NCI-H1417 treated with DMSO at 0.1 percent for 48 hours (cell line): ENCODE measurements around the gene SORBS2.

Experiments used
- DNase-seq: peaks from one replicate; lab custom pipeline; 2025; lab: John Stamatoyannopoulos, UW

SORBS2 gene

DNA sequence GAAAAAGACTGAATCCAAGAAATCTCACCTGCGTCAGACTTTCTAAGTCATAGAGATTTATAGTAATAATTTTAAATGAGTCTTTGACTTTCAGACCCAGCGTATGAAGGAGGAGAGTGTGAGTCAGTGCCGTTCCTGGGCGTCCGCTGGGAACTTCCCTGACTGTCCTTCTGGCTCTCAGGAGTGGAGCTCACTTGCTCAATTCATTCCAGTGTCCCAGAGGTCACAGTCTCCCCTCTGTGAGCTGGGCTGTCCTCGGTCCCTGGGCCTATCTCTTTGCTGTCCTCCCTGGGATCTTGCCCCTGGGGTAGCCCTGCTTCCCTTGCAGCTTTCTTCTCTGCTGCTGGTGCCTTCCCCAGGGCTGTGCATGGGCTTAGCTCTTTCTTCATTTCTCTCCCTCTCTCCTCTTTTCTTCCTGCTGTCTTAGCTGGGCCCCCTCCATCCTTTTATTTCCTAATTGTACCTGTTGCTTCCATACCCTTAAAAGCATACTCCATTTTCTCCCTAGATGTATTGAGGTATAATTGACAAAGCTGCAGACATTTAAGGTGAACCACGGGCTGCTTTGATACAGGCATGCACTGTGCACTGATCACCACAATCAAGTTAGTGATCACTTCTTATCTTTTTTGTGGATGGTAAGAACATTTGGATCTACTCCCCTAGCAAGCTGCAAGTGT lies 11.6 kb downstream of the SORBS2 start:
- no peak for DNase-seq

DNA sequence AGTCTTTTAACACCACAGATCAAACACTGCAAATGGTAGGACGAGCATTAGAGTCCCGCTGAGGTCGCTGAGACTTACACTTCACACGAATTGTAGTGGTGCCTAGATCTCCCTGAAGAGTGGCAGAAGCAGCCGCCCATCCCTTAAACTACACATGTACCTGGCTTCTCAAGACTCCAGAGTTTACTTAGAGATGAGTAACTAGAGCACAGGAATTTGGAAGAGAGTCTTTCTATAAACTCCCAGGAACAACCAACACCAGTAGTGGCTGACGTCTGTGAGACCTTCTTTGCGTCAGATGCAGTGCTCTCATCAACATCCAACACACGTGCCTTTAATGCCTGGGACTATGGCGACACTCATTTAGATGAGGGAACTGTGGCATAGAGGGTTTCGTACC lies 12.6 kb downstream of the SORBS2 start:
- DNase-seq: no peak

DNA sequence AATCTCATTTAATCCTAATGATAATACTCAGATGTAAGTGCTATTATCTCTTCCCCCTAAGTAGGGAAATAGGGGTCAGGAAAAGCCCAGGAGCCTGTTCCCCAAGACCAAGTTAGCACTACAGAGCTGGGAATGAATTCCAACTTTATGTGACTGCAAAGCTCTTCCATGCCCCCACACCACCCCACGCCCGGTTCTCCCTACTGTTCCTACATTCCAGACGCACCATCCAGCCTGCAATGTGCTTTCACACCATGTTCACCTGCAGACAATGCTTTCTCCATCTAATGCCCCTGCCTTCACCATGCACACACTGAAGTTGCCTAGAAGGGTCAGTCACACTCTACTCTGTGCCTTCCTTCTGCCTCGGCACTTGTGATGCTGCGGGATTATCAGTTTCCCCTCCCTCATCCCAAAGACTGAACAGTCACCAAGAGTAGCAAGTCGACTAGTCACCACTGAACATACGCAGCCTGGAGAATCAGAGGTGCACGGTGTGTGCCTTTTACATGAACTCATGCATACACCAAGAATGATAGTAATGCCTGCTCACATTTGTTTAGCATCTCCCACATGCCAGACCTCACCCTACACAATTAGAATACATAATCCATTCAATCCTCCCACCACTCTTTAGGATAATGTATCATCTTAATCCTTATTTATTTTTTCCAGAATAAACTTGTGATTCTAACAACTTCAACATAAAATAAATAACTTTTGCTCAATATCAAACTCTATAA lies 14.2 kb downstream of the SORBS2 start:
- no peak for DNase-seq

DNA sequence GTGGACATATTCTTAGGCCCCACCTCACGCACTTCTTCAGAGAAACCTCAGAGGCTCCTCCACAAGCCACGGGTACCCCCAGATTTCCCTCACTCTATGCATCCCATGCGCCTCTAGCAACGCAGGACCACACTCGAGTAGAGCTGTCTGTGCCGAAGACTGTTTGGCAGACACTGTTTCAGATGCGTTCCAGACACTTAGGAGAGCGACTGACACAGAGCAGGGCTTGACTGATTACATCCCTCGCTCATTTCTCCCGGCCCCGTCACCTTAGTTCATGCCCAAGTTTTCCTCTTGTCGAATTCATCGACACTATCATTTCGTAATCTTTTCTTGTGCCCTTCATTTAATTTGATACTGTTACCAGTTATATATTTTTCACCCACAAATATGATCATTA lies 15.0 kb downstream of the SORBS2 start:
- no peak for DNase-seq

DNA sequence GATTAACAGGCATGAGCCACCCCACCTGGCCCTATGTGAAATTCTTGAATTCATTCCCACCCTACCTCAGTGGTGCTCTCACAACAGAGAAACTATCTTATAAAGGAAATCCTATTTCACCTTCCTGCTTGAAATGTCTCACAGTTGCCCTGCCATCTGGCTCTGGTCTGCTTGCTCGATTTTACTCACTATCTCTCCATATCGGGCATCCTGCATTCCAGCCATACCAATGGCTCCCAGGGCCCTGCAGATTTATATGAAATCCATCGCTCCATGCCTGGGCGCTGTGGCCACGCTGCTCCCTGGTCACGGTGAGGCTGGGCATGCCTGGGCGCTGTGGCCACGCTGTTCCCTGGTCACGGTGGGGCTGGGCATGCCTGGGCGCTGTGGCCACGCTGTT lies 15.8 kb downstream of the SORBS2 start:
- no peak for DNase-seq

DNA sequence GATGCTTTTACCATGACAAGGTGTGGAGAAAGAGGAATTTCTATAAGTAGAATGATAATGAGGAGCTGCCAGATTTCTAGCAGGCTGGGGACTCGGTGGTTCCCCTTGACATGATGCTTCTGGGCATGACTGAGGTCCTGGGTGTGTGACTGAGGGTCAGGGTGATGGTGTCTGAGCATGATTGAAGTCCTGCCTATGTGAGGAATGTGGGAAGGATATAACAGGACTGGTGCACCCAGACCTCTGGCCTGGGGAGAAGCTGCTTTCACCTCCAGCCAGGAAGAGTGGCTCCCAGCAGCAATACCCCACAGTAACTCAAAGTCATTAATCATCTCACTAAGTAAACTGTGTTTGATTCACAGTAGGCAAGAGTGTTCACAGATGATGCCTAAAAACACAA lies 17.4 kb downstream of the SORBS2 start:
- no peak for DNase-seq

DNA sequence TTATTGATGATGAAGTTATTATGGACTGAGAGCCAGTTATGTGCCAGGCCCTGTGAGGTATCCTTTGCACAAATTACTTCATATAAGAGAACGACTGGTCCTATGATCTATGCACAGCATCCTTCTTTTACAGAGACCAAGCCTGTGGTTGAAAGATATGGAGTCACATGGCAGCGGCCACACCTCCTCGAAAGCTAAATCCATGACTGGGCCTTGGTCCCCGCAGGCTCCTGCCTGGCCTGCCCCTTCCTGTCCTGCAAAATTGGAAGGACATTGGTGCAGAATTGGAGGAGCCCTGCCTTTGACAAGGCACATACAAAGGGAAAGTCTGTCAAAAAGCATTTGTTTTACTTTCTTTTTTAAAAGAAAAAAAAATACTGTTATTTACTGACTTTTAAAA lies 18.3 kb downstream of the SORBS2 start:
- no peak for DNase-seq

DNA sequence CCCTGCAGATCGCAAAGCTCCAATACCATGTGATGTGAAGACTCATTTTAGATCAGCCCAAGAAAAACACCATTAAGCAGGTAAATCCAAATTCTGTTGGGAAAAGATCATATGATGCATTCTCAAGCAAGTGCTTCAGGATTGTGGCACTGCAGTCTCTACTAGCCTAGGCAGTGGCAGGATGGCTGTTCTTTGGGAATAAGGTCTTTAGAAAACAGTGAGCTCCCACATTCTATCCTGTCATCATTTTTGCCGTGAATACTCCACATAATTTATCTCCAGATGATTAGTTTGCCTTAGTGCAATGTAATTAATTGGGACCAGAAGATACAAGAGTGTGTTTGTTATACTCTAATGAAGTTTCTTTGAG lies 18.9 kb downstream of the SORBS2 start:
- DNase-seq: no peak

DNA sequence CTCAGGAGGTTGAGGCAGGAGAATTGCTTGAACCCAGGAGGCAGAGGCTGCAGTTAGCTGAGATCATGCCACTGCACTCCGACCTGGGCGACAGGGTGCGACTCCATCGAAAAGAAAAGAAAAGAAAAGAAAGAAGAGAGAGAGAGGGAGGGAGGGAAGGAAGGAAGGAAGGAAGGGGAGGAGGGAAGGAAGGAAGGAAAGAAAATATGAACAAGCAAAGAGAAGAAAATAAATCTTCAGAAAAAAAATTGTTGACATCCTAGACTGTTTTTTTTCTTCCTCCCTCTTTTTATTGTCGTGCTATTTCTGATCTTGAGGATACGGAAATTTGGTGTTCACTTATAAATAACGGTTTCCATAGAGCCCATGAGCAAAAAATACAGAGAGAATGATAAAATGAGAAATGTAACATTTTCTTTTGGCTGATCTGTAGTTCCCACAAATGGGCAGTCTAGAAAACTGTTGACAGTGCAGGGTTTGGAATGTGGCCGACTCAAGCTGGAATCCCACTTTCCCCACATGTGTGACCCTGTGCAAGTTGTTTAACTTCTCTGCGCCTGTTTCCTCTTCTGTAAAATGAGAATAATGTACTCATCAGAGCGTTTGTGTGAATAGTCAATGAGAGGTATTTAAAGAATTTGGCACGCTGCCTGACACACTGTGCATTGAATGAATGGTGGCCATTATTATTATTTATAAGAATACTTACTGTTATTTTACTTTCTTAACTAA lies 19.4 kb downstream of the SORBS2 start:
- no peak for DNase-seq

DNA sequence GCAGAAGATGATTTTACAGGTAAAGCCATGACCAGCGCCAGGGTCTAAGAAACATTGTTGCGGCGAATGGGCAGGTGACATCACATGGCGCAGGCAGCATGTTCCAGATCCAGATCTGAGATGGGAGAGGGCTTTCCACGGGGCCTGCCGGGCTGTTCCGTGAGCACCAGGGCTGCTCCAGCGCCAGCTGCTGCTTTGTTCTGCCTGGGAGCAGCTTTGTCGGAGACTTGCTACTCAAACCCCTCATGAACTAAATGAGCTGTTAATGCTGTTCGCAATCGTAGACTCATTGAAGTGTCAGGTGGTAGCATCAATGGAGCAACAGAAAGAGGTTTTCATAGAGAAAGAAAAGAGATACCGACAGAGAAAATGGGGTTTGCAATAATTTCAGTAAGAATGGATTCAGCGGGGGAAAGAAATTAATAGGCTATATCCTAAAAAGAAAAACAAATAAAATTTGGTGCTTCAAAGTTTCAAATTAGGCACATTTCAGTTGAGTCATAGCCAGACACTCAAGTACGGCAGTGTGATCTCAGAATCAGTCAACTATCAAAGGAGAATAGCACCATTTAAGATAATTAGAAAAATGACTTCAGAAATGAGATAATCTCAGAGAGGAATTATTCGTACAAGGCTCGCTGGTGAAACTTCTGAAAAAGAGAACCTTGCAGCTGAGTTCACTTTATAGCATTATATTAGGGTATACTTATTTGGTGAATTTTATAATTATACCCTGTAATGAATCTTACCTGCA lies 23.9 kb downstream of the SORBS2 start:
- DNase-seq: no peak

DNA sequence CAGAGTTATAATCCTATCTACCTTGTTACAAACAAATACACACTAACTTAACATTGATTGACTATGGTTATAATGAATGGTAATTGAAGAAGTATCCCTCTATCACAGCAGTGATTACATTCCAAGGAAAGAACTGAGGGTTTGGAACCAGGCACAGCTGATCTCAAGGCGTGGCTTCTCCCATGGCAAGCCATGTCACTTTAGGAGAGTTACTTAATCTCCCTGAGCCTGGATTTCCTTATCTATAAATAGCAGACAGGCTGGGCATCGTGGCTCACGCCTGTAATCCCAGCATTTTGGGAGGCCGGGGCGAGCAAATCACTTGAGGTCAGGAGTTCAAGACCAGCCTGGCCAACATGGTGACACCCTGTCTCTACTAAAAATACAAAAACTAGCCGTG lies 25.6 kb downstream of the SORBS2 start:
- no peak for DNase-seq

DNA sequence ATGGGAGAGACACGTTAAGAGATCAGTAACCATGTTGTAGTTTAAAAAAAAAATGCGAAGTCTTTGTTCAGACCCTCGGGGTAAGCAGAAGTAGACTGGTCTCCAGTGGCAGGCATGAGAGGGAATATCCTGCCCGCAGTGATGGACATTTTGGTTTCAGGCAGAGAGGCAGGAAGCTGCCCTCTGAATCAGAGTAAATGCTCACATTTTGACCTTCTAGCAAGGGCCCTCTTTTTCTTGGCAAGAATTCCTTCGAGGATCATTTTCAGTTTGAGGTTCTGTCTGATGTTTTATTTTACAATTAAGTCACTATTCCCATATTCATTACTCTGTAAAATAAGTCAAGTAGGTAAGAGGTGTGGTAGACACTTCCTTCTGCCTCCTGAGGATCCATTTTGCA lies 28.4 kb downstream of the SORBS2 start:
- no peak for DNase-seq

DNA sequence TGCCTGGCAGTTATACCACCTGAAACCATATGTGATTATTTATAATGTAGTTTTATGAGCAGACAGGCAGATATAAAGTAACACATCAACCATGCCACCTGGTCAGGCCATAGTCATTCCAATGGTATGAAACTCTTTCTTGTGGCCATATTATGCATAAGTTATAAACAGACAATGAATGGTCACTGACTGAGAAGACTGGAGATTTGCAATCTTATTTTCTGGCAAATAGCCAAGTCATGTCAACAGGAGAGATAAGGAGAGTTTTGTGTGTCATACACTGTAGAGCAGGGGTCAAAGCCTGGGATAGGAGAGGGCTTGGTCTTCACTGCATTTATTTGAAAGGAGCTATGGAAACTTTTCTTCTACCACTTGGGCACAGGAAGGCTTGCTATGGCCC lies 29.5 kb downstream of the SORBS2 start:
- DNase-seq: no peak

DNA sequence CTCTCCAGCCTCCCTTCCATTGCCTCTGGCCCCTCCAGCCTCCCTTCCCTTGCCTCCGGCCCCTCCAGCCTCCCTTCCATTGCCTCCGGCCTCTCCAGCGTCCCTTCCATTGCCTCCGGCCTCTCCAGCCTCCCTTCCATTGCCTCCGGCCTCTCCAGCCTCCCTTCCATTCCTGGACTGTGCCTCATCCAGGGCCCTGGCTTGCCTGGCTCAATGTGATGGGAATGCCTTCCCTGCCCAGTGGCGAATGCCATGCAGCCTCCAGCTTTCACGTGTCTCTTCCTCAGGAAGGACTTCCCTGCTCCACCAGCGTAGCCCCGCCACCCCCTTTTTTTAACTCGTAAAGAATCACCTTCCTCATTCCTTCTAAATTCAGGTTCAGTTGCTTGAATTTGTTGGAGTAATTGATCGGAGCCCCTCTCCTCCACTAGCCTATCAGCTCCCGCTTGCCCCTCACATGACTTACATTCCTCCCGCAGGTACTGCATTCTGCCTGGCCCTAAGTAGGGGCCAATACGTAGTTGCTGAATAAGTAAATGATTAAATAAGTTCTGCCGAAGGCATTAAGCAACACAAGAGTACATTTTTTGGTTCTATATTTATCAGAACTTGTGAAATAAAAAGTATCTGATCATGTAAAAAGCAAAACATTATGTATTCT lies 30.3 kb downstream of the SORBS2 start:
- no peak for DNase-seq

DNA sequence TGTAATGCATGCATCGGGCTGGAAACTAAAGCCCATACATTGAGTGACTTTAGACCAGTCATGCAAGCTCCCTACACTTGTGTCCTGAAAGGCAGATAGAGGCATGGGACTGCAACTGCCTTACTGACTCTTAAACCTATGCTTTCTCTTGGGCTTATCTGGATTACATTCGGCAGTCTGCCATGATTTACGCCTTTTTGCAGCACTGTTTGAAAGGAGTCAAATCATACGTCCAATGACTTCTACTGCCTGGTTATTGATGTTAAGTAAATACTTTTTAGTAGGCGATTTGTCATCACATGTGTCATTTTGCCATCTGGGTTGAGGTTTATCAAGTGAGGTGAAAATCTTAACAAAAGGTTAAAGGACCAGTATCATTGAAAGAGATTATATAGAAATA lies 31.5 kb downstream of the SORBS2 start:
- no peak for DNase-seq

DNA sequence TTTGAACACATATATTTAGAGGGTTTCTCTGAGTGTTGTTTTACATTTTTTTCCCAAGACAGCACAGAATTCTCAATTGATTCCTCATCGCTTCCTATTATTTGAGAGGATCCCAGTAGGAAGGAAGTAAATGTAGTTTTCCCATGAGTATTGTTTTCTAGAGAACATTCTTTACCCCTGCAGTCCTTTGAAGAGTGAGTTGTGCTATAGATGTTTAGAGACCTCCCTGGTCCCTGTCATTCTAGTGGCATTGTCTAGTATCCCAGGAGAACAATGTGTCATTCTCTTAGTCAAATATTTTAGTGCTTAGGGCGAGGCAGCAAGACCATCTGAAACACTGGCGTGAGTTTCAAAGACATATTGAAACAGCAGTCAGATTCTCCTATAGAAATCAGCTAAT lies 32.5 kb downstream of the SORBS2 start:
- DNase-seq: no peak

DNA sequence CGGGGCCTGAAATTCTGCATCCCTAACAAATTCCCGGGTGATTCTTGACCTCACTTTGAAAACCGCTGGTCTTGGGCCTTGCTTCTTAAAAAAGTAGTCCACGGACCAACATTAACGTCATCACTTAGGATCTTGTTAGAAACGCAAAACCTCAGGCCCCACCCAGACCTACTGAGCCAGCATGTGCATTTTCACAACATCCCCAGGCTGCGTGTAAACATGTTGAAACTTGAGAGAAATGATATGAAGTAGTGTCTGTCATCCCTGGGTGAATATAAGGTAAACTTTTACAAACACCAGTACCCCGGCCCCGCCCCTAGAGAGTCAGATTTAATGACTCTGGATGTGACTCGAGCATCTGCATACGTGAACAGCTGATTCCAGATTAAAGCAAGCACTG lies 33.7 kb downstream of the SORBS2 start:
- no peak for DNase-seq

DNA sequence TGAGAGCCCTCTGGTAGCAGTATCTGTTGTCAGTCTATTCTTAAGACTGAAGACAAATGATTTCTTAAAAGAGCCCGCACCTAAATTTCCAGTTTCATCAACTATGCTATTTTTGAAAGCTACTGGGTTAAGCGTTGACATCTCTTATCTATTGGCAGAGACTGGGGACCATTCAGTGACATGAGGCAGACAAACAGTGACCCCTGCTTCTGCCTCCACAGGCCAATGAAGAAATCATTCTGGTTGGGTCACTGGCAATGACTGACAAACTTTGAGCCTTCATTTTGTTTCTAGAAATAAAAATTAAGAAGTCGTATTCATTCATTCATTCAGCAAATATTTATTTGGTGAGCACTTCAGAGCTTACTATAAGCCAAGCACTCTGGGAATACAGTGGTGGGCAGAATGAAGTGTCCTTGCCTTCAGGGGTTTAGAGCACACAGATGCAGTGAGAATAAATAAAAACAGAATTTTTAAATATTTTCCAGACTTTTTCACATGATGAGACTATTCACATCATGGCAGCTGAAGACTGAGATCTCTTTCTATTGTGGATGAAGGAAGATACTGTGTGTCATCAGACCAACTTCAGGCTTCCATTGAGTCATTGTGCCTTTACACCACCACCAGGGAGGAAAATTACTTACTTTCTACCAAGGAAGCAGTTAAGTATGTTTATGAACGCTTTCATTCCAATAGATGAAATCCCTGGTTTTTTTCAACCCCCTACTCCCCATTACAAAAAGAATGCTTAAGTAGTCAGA lies 36.0 kb downstream of the SORBS2 start:
- no peak for DNase-seq

DNA sequence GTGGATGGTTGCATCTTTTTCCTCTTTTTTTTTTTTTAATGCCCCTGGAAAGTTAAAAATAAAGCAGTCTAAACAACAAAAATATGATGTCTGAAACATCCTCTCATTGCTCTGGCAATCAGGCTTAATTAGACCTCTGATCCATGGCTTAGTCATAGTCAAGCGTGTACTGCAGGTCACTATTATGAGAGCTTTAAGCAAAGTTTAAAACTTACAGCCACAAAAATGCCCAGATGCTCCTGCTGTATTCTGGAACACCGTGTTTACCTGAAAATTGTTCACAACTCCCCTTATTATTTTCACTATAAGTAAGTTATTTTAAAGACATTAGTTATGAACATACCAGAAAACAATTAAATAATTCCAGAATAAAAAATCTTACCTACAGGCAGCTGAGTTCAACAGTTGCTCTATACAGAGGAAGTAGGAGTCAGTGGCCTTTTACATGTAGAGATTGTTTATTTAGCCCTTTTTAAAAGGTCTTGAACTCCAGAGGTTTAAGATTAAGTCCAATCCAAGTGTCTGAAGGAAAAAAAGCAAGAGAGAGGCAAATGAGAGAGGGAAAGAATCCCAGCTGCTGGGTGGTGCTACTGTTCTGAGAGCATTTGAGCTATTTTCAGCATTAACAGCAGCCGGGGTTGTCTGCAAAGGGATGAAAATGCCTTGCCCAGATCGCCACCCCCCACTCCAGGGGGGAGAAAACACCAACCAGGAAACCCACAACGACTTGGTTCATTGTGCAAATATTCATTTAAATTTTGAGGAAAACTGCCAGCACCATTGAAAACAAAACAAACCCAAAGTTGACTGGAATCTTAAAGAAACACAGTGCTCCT lies 36.9 kb downstream of the SORBS2 start:
- no peak for DNase-seq

DNA sequence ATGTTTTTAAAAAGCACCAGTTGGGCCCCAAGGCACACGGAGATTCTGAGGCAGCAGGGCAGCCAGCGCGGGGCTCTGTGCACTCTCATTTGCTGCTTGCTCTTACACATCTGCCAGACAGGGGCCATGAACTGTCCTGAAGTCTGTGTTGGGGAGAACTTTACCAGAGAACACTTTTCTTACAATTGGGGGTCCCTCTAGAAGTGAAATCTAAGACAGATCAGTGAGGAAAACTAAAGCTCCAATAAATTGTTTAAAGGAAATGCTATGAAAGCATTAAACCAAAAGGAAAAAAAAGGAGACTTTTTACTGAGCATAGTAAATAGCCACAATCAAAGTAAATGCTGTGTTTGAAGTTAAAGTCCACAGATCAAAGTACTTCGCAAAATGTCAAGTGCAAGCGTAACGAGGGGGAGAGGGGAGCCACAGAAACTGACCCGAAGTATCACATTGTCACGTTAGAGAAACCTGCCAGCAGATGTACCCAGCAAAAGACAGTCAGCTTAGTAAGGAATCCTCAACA lies 37.8 kb downstream of the SORBS2 start:
- no peak for DNase-seq
